ENCODE measurements around the gene PPP1R9A. TPM values are rescaled to one million over a fixed set of nuclear protein-coding genes. Genes with fewer than 3 reads are reported as not detected.

PPP1R9A gene
- total RNA-seq, 4 donors from 2014 or later: 21.0 to 48.4 (median 31.6) TPM

GRCh38 chr7:95311389-95311788, 404.0 kb downstream of the PPP1R9A start:
- no peaks in the 10 kb centered on the region for H3K27me3 ChIP-seq
- no peak overlapping the region for H3K4me3 ChIP-seq
- no peaks in the 10 kb centered on the region for H3K4me1 ChIP-seq
- H3K36me3 ChIP-seq: no peaks in the 10 kb centered on the region
- no peak overlapping the region for H3K27ac ChIP-seq
- 18 to 79% methylated on average over 2 of the region's 2 CpGs for WGBS, 2 donors (ENCODE audit: low coverage in 1 of 2)
- no peak for ATAC-seq
- H3K9me3 ChIP-seq: no peaks in the 10 kb centered on the region
- TF ChIP-seq POLR2A (IDR thresholded peaks at IDR 0.05) (no peak), POLR2AphosphoS5 (IDR thresholded peaks at IDR 0.05) (no peak), EP300 (IDR thresholded peaks at IDR 0.05) (no peak), CTCF (IDR thresholded peaks at IDR 0.05) (no peak)

DNA sequence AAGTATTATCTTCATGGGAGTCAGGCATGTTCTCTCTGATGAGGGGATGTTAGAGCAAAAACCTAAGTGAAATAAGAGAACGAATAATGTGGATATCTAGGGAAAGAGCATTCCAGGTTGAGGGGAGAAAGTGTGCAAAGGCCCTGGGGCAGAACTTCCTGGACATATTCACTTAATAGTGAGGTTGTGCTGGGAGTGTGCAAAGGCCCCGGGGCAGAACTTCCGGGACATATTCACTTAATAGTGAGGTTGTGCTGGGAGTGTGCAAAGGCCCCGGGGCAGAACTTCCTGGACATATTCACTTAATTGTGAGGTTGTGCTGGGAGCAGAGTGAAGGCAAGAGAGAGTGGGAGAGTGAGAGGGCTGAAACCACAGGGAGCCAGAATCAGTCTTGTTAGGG, 405.2 kb downstream of the PPP1R9A start:
- no peak overlapping the region for H3K27ac ChIP-seq
- no peaks in the 10 kb centered on the region for H3K27me3 ChIP-seq
- H3K9me3 ChIP-seq: no peaks in the 10 kb centered on the region
- TF ChIP-seq POLR2A (IDR thresholded peaks at IDR 0.05) (no peak), CTCF (IDR thresholded peaks at IDR 0.05) (no peak), EP300 (IDR thresholded peaks at IDR 0.05) (no peak), POLR2AphosphoS5 (IDR thresholded peaks at IDR 0.05) (no peak)
- no peak for ATAC-seq
- H3K4me3 ChIP-seq: no peak overlapping the region
- no peaks in the 10 kb centered on the region for H3K36me3 ChIP-seq
- no peaks in the 10 kb centered on the region for H3K4me1 ChIP-seq
- 73 to 80% methylated on average over 3 to 4 of the region's 4 CpGs for WGBS, 2 donors (ENCODE audit: low coverage in 1 of 2)

DNA sequence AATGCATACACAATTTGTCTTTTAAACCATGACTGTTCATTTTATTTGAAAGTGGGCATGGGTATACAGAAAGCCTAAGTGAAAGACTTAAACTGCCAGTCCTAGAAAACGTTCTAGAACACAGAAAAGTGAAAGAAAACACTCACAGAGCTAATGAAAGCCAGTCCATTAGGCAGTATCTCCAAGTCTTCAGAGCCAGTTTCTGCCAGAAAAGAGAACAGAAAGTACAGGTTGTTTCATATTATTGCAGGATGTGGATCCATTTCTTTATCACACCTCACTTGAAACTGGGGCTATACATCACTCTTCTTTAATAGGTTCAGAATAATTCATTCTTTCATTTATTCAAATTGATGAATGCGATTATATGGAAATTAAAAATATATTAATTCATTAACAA, 409.2 kb downstream of the PPP1R9A start:
- no peaks in the 10 kb centered on the region for H3K36me3 ChIP-seq
- 81 to 86% methylated on average over 2 of the region's 2 CpGs for WGBS, 2 donors (ENCODE audit: low coverage in 1 of 2)
- TF ChIP-seq POLR2AphosphoS5 (IDR thresholded peaks at IDR 0.05): no peak
- TF ChIP-seq EP300 (IDR thresholded peaks at IDR 0.05): no peak
- no peak for TF ChIP-seq CTCF (IDR thresholded peaks at IDR 0.05)
- TF ChIP-seq POLR2A (IDR thresholded peaks at IDR 0.05): no peak
- no peak for ATAC-seq
- H3K4me1 ChIP-seq: no peaks in the 10 kb centered on the region
- no peaks in the 10 kb centered on the region for H3K9me3 ChIP-seq
- no peaks in the 10 kb centered on the region for H3K27me3 ChIP-seq
- H3K27ac ChIP-seq: no peak overlapping the region
- no peak overlapping the region for H3K4me3 ChIP-seq

DNA sequence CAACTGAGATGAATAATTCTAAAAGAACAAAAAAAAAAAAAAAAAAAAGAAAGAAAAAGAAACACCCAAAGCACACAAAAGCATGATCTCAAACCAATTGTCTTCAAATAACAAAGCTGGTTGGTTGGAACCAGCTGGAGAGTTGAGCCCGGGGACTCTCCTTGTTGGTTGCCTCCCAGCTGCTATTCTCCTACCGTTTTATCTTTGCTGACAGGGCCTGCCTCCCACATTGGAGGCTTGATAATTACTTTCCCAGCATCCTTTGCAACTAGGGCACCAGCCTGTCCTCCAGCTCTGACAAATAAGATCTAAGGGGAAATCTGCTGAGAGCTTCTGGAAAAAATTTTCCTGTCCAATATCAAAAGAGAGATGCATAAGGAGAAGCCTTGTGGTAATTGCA, 410.2 kb downstream of the PPP1R9A start:
- no peak overlapping the region for H3K4me3 ChIP-seq
- no peaks in the 10 kb centered on the region for H3K4me1 ChIP-seq
- H3K27ac ChIP-seq: no peak overlapping the region
- H3K9me3 ChIP-seq: no peaks in the 10 kb centered on the region
- no peak for ATAC-seq
- H3K36me3 ChIP-seq: no peaks in the 10 kb centered on the region
- WGBS, 2 donors (ENCODE audit: low coverage in 1 of 2): 20 to 28% methylated on average over 2 of the region's 2 CpGs
- TF ChIP-seq CTCF (IDR thresholded peaks at IDR 0.05) (no peak), POLR2AphosphoS5 (IDR thresholded peaks at IDR 0.05) (no peak), EP300 (IDR thresholded peaks at IDR 0.05) (no peak), POLR2A (IDR thresholded peaks at IDR 0.05) (no peak)
- no peaks in the 10 kb centered on the region for H3K27me3 ChIP-seq

- Histone ChIP-seq H3K4me1 (no peaks in the 10 kb centered on the region), H3K4me3 (no peak overlapping the region), H3K36me3 (no peaks in the 10 kb centered on the region), H3K27me3 (no peaks in the 10 kb centered on the region), H3K27ac (no peak overlapping the region), H3K9me3 (no peaks in the 10 kb centered on the region)
- TF ChIP-seq EP300 (IDR thresholded peaks at IDR 0.05): no peak
- 69 to 87% methylated on average over 3 of the region's 3 CpGs for WGBS, 2 donors (ENCODE audit: low coverage in 1 of 2)
- ATAC-seq: no peak
Measured at GRCh38 chr7:95317966-95318365, 410.6 kb downstream of the PPP1R9A start.

All from gastroesophageal sphincter (tissue), 4 donors.